DMS153 treated with DMSO at 0.1 percent for 48 hours (cell line): ENCODE data around the gene RASL11A.
"Not testable (repeated sequence)": the region's sequence is repeated elsewhere in the genome, so short reads cannot be mapped to it uniquely, and the experiment has no call there.

Experiments
- DNase-seq: peaks from one replicate; lab custom pipeline; 2025; ENCODE audit not compliant: unreplicated experiment; lab: John Stamatoyannopoulos, UW

The RASL11A gene

GRCh38 chr13:27298849-27299248 lies 28.2 kb downstream of the RASL11A start:
- no peak for DNase-seq

- DNase-seq = not testable (repeated sequence)
Measured at GRCh38 chr13:27300406-27300805, 29.8 kb downstream of the RASL11A start.

DNA sequence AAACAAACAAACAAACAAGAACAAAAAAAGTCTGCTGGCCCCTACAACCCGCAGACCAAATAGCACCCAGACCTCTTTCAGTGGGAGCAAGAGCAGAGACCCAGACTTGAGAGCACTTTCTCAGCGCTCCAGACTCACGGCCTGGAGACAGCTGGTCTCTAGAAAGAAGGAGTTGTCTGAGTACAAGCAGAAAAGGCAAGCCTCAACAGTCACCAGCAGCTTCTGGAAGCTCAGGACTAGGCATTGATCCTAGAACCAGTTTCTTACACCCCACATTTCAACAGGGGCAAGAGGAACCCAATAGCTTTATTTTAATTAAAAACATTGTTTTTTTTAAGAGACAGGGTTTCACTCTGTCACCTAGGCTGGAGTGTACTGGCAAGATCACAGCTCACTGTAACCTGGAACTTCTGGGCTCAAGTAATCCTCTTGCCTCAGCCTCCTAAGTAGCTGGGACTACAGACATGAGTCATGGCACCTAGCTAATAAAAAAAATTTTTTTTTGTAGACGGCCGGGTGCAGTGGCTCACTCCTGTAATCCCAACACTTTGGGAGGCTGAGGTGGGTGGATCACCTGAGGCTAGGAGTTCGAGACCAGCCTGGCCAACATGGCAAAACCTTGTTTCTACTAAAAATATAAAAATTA lies 30.4 kb downstream of the RASL11A start:
- no peak for DNase-seq

DNA sequence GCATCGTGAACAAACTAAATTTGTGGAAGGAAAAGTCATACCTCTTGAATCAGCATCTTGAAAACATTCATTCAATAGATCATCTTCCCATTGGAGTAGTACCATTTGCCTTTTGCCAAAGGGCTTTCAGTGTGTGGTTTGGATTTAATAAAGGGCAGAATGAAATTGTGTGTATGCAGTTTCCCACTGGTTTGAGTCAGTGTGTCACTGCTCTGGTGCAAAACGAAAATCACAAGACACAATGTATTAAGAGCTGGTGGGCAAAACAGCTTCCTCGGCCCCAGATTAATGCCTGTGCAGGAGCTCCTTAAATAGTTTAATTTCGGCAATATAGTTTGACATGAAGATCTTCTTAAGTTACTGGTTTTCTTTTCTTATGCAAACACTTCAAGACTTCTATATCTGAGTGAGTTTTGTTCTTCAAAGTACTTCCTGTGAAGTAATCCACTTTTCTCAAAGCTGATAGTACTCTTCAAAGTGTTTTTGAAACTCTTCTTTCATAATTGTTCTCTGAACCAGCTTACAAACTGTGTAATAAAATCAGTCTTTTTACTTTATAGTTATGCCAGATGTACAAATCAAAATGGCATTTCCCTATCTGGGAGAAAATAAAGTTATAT lies 32.1 kb downstream of the RASL11A start:
- no peak for DNase-seq

DNA sequence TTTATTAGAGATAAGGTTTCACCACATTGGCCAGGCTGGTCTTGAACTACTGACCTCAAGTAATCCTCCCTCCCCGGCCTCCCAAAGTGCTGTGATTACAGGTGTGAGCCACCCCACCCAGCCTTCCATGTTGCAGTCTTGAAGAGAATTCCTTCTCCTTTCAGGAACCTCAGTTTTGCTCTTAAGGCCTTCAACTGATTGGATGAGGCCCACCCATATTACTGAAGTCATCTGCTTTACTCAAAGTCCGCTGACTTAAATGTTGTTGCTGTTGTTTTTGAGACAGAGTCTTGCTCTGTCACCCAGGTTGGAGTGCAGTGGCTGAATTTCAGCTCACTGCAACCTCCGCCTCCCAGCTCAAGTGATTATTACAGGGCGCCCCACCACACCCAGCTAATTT lies 33.5 kb downstream of the RASL11A start:
- no peak for DNase-seq

DNA sequence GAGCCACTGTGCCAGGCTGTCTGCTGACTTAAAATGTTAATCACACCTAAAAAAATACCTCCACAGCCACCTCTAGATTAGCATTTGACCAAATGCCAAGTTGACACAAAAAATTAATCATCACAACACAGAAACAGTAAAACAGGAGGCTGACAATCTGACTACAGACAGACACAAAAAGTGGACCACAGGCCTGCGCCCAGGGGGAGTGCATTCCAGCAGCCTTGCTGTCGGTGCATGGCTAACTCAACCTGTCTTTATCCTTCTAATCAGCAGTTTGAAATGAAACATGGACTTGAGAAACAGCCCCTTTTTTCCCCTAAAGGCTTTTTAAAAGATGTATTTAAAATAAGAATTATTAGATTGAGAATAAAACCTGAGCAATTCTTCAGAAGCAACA lies 34.0 kb downstream of the RASL11A start:
- DNase-seq = no peak

DNA sequence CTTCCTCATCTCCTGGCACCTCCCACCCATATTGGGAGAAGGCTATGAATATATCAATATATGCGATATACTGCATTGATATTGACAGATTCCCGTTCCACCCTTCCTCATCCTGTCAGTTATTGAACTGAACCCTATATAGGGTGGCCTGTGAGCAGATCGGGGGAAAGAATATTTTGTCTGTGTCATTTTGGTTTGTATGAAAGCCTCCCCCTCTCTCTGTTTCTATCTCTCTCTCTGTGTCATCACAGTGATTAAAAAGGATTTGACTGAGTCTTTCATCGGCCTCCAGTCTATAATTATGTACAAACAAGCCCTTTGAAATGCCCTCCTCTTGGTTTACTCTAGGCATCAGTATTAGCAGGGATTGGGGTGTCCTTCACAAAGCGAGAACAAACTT lies 35.7 kb downstream of the RASL11A start:
- no peak for DNase-seq

GRCh38 chr13:27308941-27309340 lies 38.3 kb downstream of the RASL11A start:
- DNase-seq = no peak

GRCh38 chr13:27309401-27309958 lies 38.9 kb downstream of the RASL11A start:
- no peak for DNase-seq

- no peak for DNase-seq
Measured at GRCh38 chr13:27309967-27310598, 39.5 kb downstream of the RASL11A start.

DNA sequence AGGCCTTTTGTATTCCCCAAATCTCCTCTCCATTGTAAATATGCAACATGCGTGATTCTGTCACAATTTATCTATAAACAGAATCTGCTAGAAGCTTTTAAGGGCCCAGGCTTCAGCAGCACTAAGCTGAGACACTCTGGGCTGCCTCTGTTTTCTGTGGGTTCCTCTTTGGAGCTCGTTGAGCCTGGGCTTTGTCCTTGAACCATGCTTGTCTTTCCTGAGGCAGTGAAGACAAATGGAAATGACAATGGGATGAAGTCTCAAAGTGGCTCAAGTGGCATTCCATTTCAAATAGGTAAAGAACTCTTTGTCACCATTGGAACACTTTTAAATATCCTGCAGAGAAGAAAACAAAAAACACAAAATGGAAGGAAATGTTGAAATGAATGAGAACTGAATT lies 40.3 kb downstream of the RASL11A start:
- DNase-seq = no peak

DNA sequence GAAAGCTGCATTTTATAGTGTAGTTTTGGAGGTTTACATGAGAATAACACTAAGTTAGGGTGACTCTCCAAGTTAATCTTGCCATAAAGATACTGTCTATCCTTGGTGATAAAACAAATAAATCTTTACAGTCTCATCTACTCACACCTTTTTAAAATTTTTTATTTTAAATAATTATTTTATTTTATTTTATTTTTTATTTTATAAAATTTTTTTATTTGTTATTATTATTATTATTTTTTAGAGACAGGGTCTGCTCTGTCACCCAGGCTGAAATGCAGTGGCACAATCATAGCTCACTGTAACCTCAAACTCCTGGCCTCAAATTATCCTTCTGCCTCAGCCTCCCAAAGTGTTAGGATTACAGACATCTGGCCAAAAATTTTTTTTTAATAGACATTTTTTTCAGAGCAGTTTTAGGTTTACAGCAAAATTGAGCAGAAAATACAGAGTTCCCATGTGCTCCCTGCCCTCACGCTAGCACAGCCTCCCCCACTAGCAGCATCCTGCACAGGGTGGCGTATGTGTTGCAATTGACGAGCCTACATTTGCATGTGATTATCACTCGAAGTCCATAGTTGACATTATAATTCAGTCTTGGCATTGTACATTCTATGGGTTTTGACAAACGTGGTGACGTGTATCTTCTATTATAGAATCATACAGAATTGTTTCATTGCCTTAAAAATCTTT lies 41.0 kb downstream of the RASL11A start:
- no peak for DNase-seq

- no peak for DNase-seq
Measured at GRCh38 chr13:27313770-27314169, 43.1 kb downstream of the RASL11A start.

GRCh38 chr13:27319404-27319803 lies 48.8 kb downstream of the RASL11A start:
- DNase-seq = no peak

DNA sequence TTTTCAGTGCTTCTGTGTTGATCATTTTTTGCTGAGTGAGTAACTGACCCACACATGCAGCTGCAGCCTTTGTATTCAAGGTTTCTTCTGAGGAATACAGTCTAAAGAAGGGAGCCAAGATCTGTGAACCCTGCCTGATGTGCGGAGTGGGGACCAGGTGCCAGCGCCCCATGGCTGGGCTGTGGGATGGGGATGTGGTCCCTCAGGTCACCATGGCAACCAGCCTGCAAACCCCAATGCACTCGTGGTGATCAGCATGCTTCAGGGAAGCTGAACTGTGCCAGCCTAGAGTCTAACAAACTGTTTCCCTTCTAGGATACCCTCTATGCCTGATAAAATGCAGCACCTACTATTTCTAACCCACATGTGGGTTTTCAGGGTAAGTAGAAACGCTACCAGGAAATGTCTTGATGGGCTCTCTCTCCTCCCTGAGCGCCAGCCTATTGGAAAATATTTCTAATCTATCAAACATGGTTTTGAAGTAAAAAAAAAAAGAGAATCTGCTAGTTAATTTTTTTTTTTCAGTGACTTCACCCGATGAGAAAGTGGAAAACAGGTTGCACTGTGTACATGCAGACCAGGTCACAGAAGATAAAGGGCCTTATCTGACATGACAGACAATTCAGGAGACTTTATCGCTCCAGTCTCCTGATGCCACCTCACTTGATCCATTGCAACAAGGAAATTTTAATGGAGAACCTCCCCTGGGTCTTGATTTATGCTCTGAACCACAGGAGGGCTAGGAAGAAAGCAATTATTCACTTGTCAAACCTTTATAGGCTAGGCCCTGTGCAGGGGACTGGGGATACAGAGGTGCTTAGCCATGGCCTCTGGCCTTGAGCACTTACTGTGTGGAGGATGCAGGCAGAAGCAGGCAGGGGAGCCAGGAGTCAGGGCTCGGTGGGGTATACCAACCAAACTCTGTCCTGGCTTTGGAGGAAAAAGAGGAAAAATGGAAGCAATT lies 51.1 kb downstream of the RASL11A start:
- no peak for DNase-seq

GRCh38 chr13:27322443-27322842 lies 51.8 kb downstream of the RASL11A start:
- not testable (repeated sequence) for DNase-seq
